Esophagus squamous epithelium (tissue), 5 donors: ENCODE data around the gene SLFN14. TPM values are rescaled to one million over a fixed set of nuclear protein-coding genes. Genes with fewer than 3 reads are reported as not detected.

Source experiments
- DNase-seq: peaks from one replicate; lab custom pipeline; 2025; lab: John Stamatoyannopoulos, UW
- H3K27ac ChIP-seq, 4 donors: fragments of 200-600 bp; sonication (generic); one replicate each; pipeline ENCODE4 v1.5.1; 2016 to 2019; ENCODE audit warnings: mild to moderate bottlenecking in 1 of 4
- H3K27me3 ChIP-seq, 4 donors: fragments of 200-600 bp; sonication (generic); 1 replicate in 3 of 4; 2 replicates in 1 of 4; pipeline versions ENCODE4 v1.5.1 to v1.6.0; 2017 to 2021; ENCODE audit warnings: antibody characterized with exemption in 1 of 4
- H3K36me3 ChIP-seq, 3 donors: fragments of 200-600 bp; sonication (generic); one replicate each; pipeline ENCODE4 v1.5.1; 2016 to 2019
- H3K4me1 ChIP-seq, 3 donors: fragments of 200-600 bp; sonication (generic); one replicate each; pipeline ENCODE4 v1.5.1; 2017 to 2019
- H3K4me3 ChIP-seq, 4 donors: fragments of 200-600 bp; sonication (generic); 1 replicate in 3 of 4; 2 replicates in 1 of 4; pipeline ENCODE4 v1.5.1; 2016 to 2019; ENCODE audit warnings: mild to moderate bottlenecking in 2 of 4, moderate library complexity in 1 of 4
- H3K9me3 ChIP-seq, 3 donors: fragments of 200-600 bp; sonication (generic); one replicate each; pipeline ENCODE4 v1.5.1; 2016 to 2019
- CTCF ChIP-seq, 6 experiments: fragments of 450-650 bp in 4 of 6; fragments of 200-600 bp in 2 of 6; sonication (generic) in 2 of 6; IDR thresholded peaks; one replicate each; pipeline ENCODE4 v1.5.1; 2016 to 2019; ENCODE audit warnings: antibody characterized with exemption in 6 of 6, mild to moderate bottlenecking in 4 of 6, moderate library complexity in 4 of 6
- POLR2A ChIP-seq, 4 donors: fragments of 450-650 bp; IDR thresholded peaks; one replicate each; pipeline ENCODE4 v1.6.1; 2017; ENCODE audit warnings: antibody characterized with exemption in 4 of 4, mild to moderate bottlenecking in 4 of 4, moderate library complexity in 3 of 4
- WGBS, 2 donors: methylation state at CpG; one replicate each; pipeline ENCODE4 v1.1.5; 2018; 5-methylcytosine and 5-hydroxymethylcytosine counted together
- intact Hi-C: fragments of 100-400 bp; cut with DNase I; formaldehyde crosslinking; loops from one replicate; pipeline ENCODE4 v1.15.0; 2022
- total RNA-seq, 4 donors: library from RNA; depleted of rRNA; stranded (reverse); fragments of >200 nt; gene quantifications; one replicate each; pipeline ENCODE4 v1.1.0, GENCODE V29; 2016
- donor health status: DM: yes; HTN: yes; CAD: no.

Gene SLFN14
- total RNA-seq, 4 donors from 2014 or later, result not detected

- peaks cover 0 to 64% (median 0%) of the 10 kb centered on the region in 4 donors for H3K27me3 ChIP-seq
- H3K4me1 ChIP-seq, result no peaks in the 10 kb centered on the region
- no peaks in the 10 kb centered on the region for H3K9me3 ChIP-seq
- no peak overlapping the region for H3K4me3 ChIP-seq
- WGBS, 2 donors, result 60 to 66% methylated on average over 5 of the region's 5 CpGs
- no peak overlapping the region for H3K27ac ChIP-seq
- no peaks in the 10 kb centered on the region for H3K36me3 ChIP-seq
- no peak for DNase-seq
- intact Hi-C loops, result no loop called here
- TF ChIP-seq POLR2A (IDR thresholded peaks at IDR 0.05), result no peak
- no peak for TF ChIP-seq CTCF (IDR thresholded peaks at IDR 0.05)
These were observed 6.0 kb downstream of the SLFN14 start for GRCh38 chr17:35554668-35555067.

- 80 to 83% methylated on average over 4 of the region's 4 CpGs for WGBS, 2 donors
- TF ChIP-seq POLR2A (IDR thresholded peaks at IDR 0.05), result no peak
- TF ChIP-seq CTCF (IDR thresholded peaks at IDR 0.05), result no peak
- intact Hi-C loops, result no loop called here
- Histone ChIP-seq H3K36me3 (no peaks in the 10 kb centered on the region), H3K4me3 (no peak overlapping the region), H3K27ac (no peak overlapping the region), H3K9me3 (no peaks in the 10 kb centered on the region), H3K27me3 (peaks cover 0 to 58% (median 0%) of the 10 kb centered on the region in 4 donors), H3K4me1 (no peaks in the 10 kb centered on the region)
- DNase-seq, result no peak
These were observed 7.3 kb downstream of the SLFN14 start for GRCh38 chr17:35553310-35553709.

GRCh38 chr17:35548978-35549377 is 11.6 kb downstream of the SLFN14 start:
- intact Hi-C loops, result no loop called here
- Histone ChIP-seq H3K9me3 (no peaks in the 10 kb centered on the region), H3K4me3 (no peak overlapping the region), H3K27ac (no peak overlapping the region), H3K36me3 (no peaks in the 10 kb centered on the region), H3K4me1 (no peaks in the 10 kb centered on the region), H3K27me3 (peaks cover 0 to 37% (median 0%) of the 10 kb centered on the region in 4 donors)
- DNase-seq, result no peak
- WGBS, 2 donors, result 25 to 38% methylated on average over 1 of the region's 1 CpG
- no peak for TF ChIP-seq POLR2A (IDR thresholded peaks at IDR 0.05)

GRCh38 chr17:35548208-35548810 is 12.3 kb downstream of the SLFN14 start:
- TF ChIP-seq CTCF (IDR thresholded peaks at IDR 0.05) (no peak), POLR2A (IDR thresholded peaks at IDR 0.05) (no peak)

GRCh38 chr17:35546487-35546886 is 14.1 kb downstream of the SLFN14 start:
- no peak for TF ChIP-seq CTCF (IDR thresholded peaks at IDR 0.05)
- TF ChIP-seq POLR2A (IDR thresholded peaks at IDR 0.05), result no peak
- no peak for DNase-seq
- H3K27ac ChIP-seq, result no peak overlapping the region
- H3K9me3 ChIP-seq, result no peaks in the 10 kb centered on the region
- intact Hi-C loops, result no loop called here
- H3K36me3 ChIP-seq, result no peaks in the 10 kb centered on the region
- peaks cover 0 to 14% (median 0%) of the 10 kb centered on the region in 4 donors for H3K27me3 ChIP-seq
- 69 to 79% methylated on average over 1 of the region's 1 CpG for WGBS, 2 donors
- no peak overlapping the region for H3K4me3 ChIP-seq
- H3K4me1 ChIP-seq, result peaks cover 0 to 9% (median 0%) of the 10 kb centered on the region in 3 donors

More at GRCh38 chr17:35548208-35548810, 12.3 kb downstream of the SLFN14 start:
- Histone ChIP-seq H3K27me3 (peaks cover 0 to 31% (median 0%) of the 10 kb centered on the region in 4 donors), H3K4me1 (peaks cover 0 to 3% (median 0%) of the 10 kb centered on the region in 3 donors), H3K27ac (no peak overlapping the region), H3K36me3 (no peaks in the 10 kb centered on the region), H3K4me3 (no peak overlapping the region), H3K9me3 (no peaks in the 10 kb centered on the region)
- intact Hi-C loops, result no loop called here
- no peak for DNase-seq
- WGBS, 2 donors, result 71 to 72% methylated on average over 8 of the region's 8 CpGs
